Activated CD4-positive, alpha-beta T cell treated with anti-CD3 and anti-CD28 coated beads, Interleukin-2, amount 50 U/mL, for 16 hours (primary cell): Measurements from ENCODE around the gene KIAA1755.
"Not testable (repeated sequence)": the region's sequence is repeated elsewhere in the genome, so short reads cannot be mapped to it uniquely, and the experiment has no call there.

Experiments used
- DNase-seq: peaks from one replicate; pipeline ENCODE4 v3.0.0-alpha.2; 2020

Gene KIAA1755

GRCh38 chr20:38290829-38291814, 30.6 kb upstream of the KIAA1755 start:
- no peak for DNase-seq

- no peak for DNase-seq
Measured at GRCh38 chr20:38286586-38287531, 26.3 kb upstream of the KIAA1755 start.

- no peak for DNase-seq
Measured at GRCh38 chr20:38284893-38285444, 24.4 kb upstream of the KIAA1755 start.

GRCh38 chr20:38284066-38284650, 23.6 kb upstream of the KIAA1755 start:
- not testable (repeated sequence) for DNase-seq

GRCh38 chr20:38283236-38283635, 22.7 kb upstream of the KIAA1755 start:
- no peak for DNase-seq

DNA sequence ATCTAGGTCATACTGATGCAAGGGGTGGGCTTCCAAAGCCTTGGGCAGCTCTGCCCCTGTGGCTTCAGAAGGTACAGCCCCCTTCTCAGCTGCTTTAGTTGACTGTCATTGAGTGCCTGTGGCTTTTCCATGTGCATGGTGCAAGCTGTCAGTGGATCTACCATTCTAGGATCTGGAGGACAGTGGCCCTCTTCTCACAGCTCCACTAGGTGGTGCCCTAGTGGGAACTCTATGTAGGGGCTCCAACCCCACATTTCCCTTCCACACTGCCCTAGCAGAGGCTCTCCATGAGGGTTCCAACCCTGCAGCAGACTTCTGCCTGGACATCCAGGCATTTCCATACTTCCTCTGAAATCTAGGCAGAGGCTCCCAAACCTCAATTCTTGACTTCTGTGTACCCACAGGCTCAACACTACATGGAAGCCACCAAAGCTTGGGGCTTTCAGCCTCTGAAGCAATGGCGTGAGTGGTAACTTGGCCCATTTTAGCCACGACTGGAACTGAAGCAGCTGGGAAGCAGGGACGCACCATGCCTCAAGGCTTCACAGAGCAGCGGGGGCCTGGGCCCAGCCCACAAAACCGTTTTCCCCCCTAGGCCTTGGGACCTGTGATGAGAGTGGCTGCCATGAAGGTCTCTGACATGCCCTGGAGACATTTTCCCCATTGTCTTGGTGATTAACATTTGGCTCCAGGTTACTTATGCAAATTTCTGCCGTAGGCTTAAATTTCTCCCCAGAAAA, 20.8 kb upstream of the KIAA1755 start:
- DNase-seq, result not testable (repeated sequence)

DNA sequence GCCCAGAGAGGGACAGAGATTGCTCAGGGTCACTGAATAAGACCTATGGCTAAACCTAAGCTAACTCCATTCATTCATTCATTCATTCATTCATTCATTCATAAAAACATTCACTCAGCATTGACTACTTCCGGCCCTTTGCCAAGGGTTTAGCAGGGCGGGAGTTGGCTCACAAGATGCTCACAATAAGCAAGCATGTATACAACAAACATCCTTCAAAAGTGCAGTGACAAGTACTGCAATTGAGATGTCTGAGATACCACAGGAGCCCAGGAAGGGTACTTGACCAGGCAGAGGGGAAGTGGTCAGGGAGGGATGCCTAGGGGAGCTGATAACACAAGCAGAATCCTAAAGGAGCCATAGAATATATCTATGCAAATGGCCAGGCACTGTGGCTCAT, 18.2 kb upstream of the KIAA1755 start:
- DNase-seq, result no peak

GRCh38 chr20:38278131-38278530, 17.6 kb upstream of the KIAA1755 start:
- DNase-seq, result no peak

GRCh38 chr20:38277691-38278090, 17.2 kb upstream of the KIAA1755 start:
- DNase-seq, result no peak

GRCh38 chr20:38277285-38277684, 16.8 kb upstream of the KIAA1755 start:
- DNase-seq, result no peak

GRCh38 chr20:38275815-38276550, 15.4 kb upstream of the KIAA1755 start:
- DNase-seq, result no peak

DNA sequence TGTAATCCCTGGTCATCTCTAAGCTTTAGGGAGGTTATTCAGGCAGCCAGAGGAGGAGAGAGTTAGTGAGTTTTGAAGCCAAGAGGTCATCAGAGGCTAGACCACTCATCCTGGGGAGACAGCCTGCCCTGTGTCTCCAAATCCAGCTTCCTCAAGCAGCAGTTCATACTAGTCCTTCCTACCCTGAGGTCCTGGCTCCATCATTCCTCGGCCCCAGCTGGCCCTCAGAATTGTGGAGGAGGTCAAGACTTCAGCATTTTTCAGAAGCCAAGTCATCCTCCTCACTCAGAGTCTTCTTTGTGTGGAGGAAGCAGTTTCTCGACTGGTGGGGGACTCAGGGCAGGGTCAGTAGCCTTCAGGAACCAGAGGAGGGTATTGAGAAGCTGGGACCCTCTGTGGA, 12.4 kb upstream of the KIAA1755 start:
- no peak for DNase-seq

- DNase-seq, result no peak
Measured at GRCh38 chr20:38272398-38272797, 11.9 kb upstream of the KIAA1755 start.

DNA sequence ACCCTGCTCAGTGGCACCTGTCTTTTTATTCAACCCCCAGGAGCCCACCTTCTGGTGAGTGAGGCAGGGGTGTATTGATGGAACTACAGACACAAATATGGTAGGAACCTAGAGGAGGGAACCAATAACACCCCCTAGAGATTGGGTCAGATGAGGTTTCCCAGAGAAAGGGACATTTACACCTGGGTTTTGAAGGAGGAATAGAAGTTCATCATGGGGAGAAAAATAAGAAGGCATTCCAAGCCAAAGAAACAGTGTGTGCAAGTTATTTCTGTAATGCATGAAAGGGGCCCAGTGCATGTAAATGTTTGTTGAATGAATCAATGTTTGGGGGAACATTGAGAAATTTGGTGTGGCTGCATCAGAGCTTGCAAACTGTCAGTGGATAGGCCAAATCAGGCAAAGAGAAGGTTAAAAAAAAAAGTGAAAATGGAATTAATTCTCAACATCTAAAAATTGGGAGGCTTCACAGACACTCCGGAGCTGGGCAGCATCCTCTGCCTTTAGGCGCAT, 11.1 kb upstream of the KIAA1755 start:
- DNase-seq, result no peak

GRCh38 chr20:38270869-38271605, 10.5 kb upstream of the KIAA1755 start:
- no peak for DNase-seq

DNA sequence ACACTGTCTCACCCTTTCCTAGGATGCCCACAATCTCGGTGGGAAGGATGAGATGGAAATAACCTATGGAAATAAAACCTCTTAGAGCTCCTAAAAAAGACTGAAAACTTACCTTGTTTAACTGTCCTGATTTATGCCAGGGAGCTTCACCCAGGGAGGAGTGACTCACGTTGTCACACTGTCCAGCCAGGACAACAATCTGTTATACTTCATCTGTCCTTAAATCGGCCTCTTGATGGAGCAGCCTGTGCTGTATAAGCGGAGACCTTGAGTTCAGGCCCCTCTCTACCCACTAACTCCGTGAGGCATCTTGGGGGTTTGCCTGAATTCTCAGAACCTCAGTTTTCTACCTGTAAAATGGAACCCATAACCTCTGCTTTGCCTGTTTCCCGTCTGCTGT, 9.2 kb upstream of the KIAA1755 start:
- DNase-seq, result no peak

DNA sequence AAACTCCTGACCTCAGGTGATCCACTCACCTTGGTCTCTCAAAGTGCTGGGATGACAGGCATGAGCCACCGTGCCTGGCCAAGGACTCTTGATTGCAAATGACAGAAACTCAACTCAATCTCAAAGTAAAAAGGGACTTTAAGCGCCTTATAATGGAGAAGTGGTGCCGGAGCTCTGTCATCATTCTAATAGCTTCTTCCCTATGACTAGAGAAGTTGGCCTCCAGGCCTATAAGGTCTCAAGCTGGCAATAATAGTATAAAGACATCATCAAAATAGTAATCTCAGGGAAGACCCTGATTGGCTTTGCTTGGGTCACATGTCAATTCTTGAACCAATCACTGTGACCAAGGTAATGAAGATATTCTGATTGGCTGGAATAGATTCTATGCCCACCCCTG, 8.5 kb upstream of the KIAA1755 start:
- DNase-seq, result no peak

GRCh38 chr20:38267901-38268514, 7.5 kb upstream of the KIAA1755 start:
- no peak for DNase-seq

DNA sequence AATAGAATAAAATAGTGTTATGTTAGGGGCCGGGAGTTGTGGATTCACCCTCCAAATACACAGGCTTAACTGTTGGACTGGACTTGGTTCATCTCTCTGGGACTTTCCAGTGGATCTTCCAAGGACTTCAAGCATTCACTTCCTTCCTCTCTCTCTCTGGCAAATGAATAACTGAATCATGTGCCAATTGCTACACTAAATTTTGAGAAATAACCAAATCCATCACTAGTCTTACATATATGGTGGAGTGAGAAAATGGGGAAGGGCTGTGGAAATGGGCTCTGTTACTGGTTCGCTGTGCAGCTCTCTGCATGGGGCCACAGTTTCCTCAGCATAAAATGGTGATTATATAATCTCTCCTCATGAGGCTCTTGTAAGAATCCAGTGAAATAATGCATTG, 6.8 kb upstream of the KIAA1755 start:
- no peak for DNase-seq

GRCh38 chr20:38266426-38266825, 5.9 kb upstream of the KIAA1755 start:
- DNase-seq, result no peak
